PC-3 (cell line): ENCODE data around the gene KRTAP12-4.

Source experiments
- EZH2 ChIP-seq: fragments of 300-600 bp; sonication (generic); IDR thresholded peaks from one replicate; pipeline ENCODE4 v1.6.1; 2017; ENCODE audit warnings: antibody characterized with exemption, mild to moderate bottlenecking, low read length; ENCODE audit not compliant: unreplicated experiment
- TF ChIP-seq, protein P1 (sequence below): fragments of 300-600 bp; sonication (generic); conservative IDR thresholded peaks from 2 replicates; pipeline ENCODE4 v1.5.1; 2017; ENCODE audit warnings: antibody characterized with exemption, low read depth, mild to moderate bottlenecking, low read length

DNA sequence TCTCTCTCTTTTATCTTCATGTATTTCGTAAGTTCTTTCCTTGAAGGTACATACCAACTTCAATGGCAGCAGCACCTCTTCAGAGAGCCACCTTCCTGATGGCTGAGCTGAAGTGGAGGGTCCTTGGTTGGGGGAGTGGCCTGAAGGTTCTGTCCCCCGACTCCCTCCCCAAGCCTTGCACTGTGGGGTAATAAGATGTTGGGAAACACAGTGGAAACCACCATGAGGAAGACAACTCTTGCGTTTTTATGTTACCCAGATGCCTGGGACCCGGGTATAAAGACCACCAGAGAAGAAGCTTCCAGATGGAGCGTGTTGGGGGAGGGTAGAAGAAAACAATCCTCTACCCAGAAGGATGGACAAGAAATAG, 4.1 kb upstream of the KRTAP12-4 start:
- TF ChIP-seq, protein P1, sequence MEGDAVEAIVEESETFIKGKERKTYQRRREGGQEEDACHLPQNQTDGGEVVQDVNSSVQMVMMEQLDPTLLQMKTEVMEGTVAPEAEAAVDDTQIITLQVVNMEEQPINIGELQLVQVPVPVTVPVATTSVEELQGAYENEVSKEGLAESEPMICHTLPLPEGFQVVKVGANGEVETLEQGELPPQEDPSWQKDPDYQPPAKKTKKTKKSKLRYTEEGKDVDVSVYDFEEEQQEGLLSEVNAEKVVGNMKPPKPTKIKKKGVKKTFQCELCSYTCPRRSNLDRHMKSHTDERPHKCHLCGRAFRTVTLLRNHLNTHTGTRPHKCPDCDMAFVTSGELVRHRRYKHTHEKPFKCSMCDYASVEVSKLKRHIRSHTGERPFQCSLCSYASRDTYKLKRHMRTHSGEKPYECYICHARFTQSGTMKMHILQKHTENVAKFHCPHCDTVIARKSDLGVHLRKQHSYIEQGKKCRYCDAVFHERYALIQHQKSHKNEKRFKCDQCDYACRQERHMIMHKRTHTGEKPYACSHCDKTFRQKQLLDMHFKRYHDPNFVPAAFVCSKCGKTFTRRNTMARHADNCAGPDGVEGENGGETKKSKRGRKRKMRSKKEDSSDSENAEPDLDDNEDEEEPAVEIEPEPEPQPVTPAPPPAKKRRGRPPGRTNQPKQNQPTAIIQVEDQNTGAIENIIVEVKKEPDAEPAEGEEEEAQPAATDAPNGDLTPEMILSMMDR = no peak
- TF ChIP-seq EZH2 = no peak
